ENCODE results near the gene PTPRG. TPM values are rescaled to one million over a fixed set of nuclear protein-coding genes. Genes with fewer than 3 reads are reported as not detected.

Gene PTPRG
- total RNA-seq, 1 donor = 148 TPM

- Histone ChIP-seq H3K4me2 (ENCODE audit: insufficient read depth, low read length) (no peak overlapping the region), H3K9me3 (ENCODE audit: low read depth, low read length) (no peaks in the 10 kb centered on the region), H2AFZ (ENCODE audit: low read length) (no peak overlapping the region), H4K20me1 (ENCODE audit: insufficient read depth, low read length) (peaks cover 6% of the 10 kb centered on the region), H3K4me3 (ENCODE audit: insufficient read depth, low read length) (no peak overlapping the region), H3K27me3 (ENCODE audit: insufficient read depth, low read length) (no peaks in the 10 kb centered on the region), H3K27ac (ENCODE audit: low read depth, low read length) (no peak overlapping the region), H3K36me3 (ENCODE audit: insufficient read depth, low read length) (no peaks in the 10 kb centered on the region), H3K4me1 (ENCODE audit: insufficient read depth, low read length) (no peaks in the 10 kb centered on the region), H3K79me2 (ENCODE audit: insufficient read depth, low read length) (no peaks in the 10 kb centered on the region)
- no peak for TF ChIP-seq CTCF (IDR thresholded peaks at IDR 0.05; ENCODE audit: extremely low read depth, low read depth, low read length)
- no peak for DNase-seq (ENCODE audit: insufficient read length, low spot score, missing footprints)
Measured at GRCh38 chr3:61944726-61945125, 383.4 kb downstream of the PTPRG start.

GRCh38 chr3:61945657-61946056, 384.3 kb downstream of the PTPRG start:
- Histone ChIP-seq H3K36me3 (ENCODE audit: insufficient read depth, low read length) (no peaks in the 10 kb centered on the region), H2AFZ (ENCODE audit: low read length) (no peak overlapping the region), H3K79me2 (ENCODE audit: insufficient read depth, low read length) (no peaks in the 10 kb centered on the region), H3K9me3 (ENCODE audit: low read depth, low read length) (no peaks in the 10 kb centered on the region), H3K4me2 (ENCODE audit: insufficient read depth, low read length) (no peak overlapping the region), H3K27ac (ENCODE audit: low read depth, low read length) (no peak overlapping the region), H3K4me3 (ENCODE audit: insufficient read depth, low read length) (no peak overlapping the region), H3K4me1 (ENCODE audit: insufficient read depth, low read length) (no peaks in the 10 kb centered on the region), H3K27me3 (ENCODE audit: insufficient read depth, low read length) (no peaks in the 10 kb centered on the region), H4K20me1 (ENCODE audit: insufficient read depth, low read length) (peaks cover 6% of the 10 kb centered on the region)
- no peak for DNase-seq (ENCODE audit: insufficient read length, low spot score, missing footprints)
- no peak for TF ChIP-seq CTCF (IDR thresholded peaks at IDR 0.05; ENCODE audit: extremely low read depth, low read depth, low read length)

GRCh38 chr3:61946570-61947324, 385.4 kb downstream of the PTPRG start:
- Histone ChIP-seq H3K9me3 (ENCODE audit: low read depth, low read length) (no peaks in the 10 kb centered on the region), H3K4me2 (ENCODE audit: insufficient read depth, low read length) (no peak overlapping the region), H3K4me1 (ENCODE audit: insufficient read depth, low read length) (no peaks in the 10 kb centered on the region), H3K36me3 (ENCODE audit: insufficient read depth, low read length) (no peaks in the 10 kb centered on the region), H3K4me3 (ENCODE audit: insufficient read depth, low read length) (no peak overlapping the region), H3K27ac (ENCODE audit: low read depth, low read length) (no peak overlapping the region), H4K20me1 (ENCODE audit: insufficient read depth, low read length) (peaks cover 6% of the 10 kb centered on the region), H2AFZ (ENCODE audit: low read length) (no peak overlapping the region), H3K79me2 (ENCODE audit: insufficient read depth, low read length) (no peaks in the 10 kb centered on the region), H3K27me3 (ENCODE audit: insufficient read depth, low read length) (no peaks in the 10 kb centered on the region)
- no peak for TF ChIP-seq CTCF (IDR thresholded peaks at IDR 0.05; ENCODE audit: extremely low read depth, low read depth, low read length)
- no peak for DNase-seq (ENCODE audit: insufficient read length, low spot score, missing footprints)

GRCh38 chr3:61947456-61947855, 386.1 kb downstream of the PTPRG start:
- no peaks in the 10 kb centered on the region for H3K4me1 ChIP-seq (ENCODE audit: insufficient read depth, low read length)
- H4K20me1 ChIP-seq (ENCODE audit: insufficient read depth, low read length) = peaks cover 6% of the 10 kb centered on the region
- TF ChIP-seq CTCF (IDR thresholded peaks at IDR 0.05; ENCODE audit: extremely low read depth, low read depth, low read length) = no peak

More at GRCh38 chr3:61947456-61947855, 386.1 kb downstream of the PTPRG start:
- Histone ChIP-seq H3K9me3 (ENCODE audit: low read depth, low read length) (no peaks in the 10 kb centered on the region), H3K36me3 (ENCODE audit: insufficient read depth, low read length) (no peaks in the 10 kb centered on the region), H3K27ac (ENCODE audit: low read depth, low read length) (no peak overlapping the region), H3K27me3 (ENCODE audit: insufficient read depth, low read length) (no peaks in the 10 kb centered on the region), H3K4me3 (ENCODE audit: insufficient read depth, low read length) (no peak overlapping the region), H3K79me2 (ENCODE audit: insufficient read depth, low read length) (peaks cover under 1% of the 10 kb centered on the region), H2AFZ (ENCODE audit: low read length) (no peak overlapping the region), H3K4me2 (ENCODE audit: insufficient read depth, low read length) (no peak overlapping the region)
- DNase-seq (ENCODE audit: insufficient read length, low spot score, missing footprints) = peak; percentile 50

Data from osteoblast (primary cell).